Suppressor macrophage treated with lipopolysaccharide for 4 hours (primary cell): ENCODE measurements around the gene PTPRQ.

Source experiments
- DNase-seq: peaks from one replicate; pipeline ENCODE4 v3.0.0-alpha.2; 2020

The PTPRQ gene

GRCh38 chr12:80708259-80708974 is 264.4 kb downstream of the PTPRQ start:
- DNase-seq: no peak

GRCh38 chr12:80708975-80709328 is 264.9 kb downstream of the PTPRQ start:
- no peak for DNase-seq

GRCh38 chr12:80709811-80710726 is 266.0 kb downstream of the PTPRQ start:
- DNase-seq: peak; percentile 12

- no peak for DNase-seq
These were observed 266.9 kb downstream of the PTPRQ start for GRCh38 chr12:80710727-80711449.

- DNase-seq: no peak
These were observed 267.8 kb downstream of the PTPRQ start for GRCh38 chr12:80711866-80712265.

- no peak for DNase-seq
These were observed 268.8 kb downstream of the PTPRQ start for GRCh38 chr12:80712866-80713265.

GRCh38 chr12:80713419-80713818 is 269.4 kb downstream of the PTPRQ start:
- DNase-seq: no peak

GRCh38 chr12:80714055-80714454 is 270.0 kb downstream of the PTPRQ start:
- no peak for DNase-seq

- no peak for DNase-seq
These were observed 270.8 kb downstream of the PTPRQ start for GRCh38 chr12:80714846-80715245.

GRCh38 chr12:80715713-80716249 is 271.7 kb downstream of the PTPRQ start:
- no peak for DNase-seq

- DNase-seq: no peak
These were observed 272.8 kb downstream of the PTPRQ start, which contains the start of gene MYF5 for GRCh38 chr12:80716696-80717469. Gene MYF5, plus strand, starts transcription at chr12:80716912. Its CDS starts 152 bp downstream, at chr12:80717064.

- DNase-seq: no peak
These were observed 273.8 kb downstream of the PTPRQ start for GRCh38 chr12:80717856-80718255.

- no peak for DNase-seq
These were observed 276.5 kb downstream of the PTPRQ start for GRCh38 chr12:80720516-80720915.

- DNase-seq: no peak
These were observed 277.3 kb downstream of the PTPRQ start for GRCh38 chr12:80721326-80721725.
